ENCODE measurements around the gene AP3D1.
"Not testable (repeated sequence)": the region's sequence is repeated elsewhere in the genome, so short reads cannot be mapped to it uniquely, and the experiment has no call there.

The AP3D1 gene

DNA sequence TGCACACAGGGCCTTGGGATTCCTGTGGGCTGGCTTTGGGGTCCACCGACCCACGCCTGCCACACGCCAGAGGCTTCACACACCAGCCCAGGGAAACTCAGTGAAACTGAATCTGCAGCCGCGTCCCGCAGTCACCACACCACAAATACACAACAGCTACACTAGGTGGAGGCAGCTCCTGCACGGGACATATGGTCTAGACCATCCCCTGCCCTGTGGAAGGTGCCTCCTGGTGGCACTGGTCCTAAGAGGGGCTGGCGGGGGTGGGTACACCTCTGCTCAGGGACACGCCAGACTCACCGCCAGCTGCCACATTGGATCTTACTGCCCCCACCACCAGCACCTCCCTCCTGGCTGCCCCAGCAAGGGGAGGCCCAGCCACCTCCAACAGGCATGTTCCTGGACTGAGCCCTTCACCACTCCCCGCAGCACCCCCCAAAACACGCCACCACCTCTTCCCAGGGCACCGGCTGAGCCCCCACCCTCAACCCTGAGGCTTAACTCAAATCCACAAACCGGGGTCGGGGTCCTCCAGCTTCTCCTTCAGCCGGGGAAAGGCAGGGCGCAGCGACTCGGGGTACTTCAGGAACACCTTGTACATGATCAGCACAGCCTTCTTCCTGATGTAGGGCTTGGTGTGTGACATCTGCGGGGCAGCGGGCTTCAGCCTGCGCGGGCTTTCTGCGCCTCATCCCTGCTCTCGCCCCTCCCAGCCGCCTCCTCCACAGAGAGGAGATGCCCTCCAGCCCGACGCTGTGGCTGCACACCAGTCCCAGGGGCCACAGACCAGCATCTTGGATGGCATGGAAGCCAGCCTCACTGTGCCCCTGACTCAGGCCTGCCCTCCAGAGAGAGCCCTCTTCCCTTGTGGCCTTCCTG is 21.2 kb downstream of the AP3D1 start:
- peaks cover 2% of the 10 kb centered on the region for H3K36me3 Mint-ChIP-seq
- H3K4me3 Mint-ChIP-seq, result no peak overlapping the region
- no peaks in the 10 kb centered on the region for H3K4me1 Mint-ChIP-seq (ENCODE audit: low read depth)
- H3K27me3 Mint-ChIP-seq, result no peaks in the 10 kb centered on the region
- no peaks in the 10 kb centered on the region for H3K9me3 Mint-ChIP-seq (ENCODE audit: low read depth)
- no peak overlapping the region for H3K27ac Mint-ChIP-seq

DNA sequence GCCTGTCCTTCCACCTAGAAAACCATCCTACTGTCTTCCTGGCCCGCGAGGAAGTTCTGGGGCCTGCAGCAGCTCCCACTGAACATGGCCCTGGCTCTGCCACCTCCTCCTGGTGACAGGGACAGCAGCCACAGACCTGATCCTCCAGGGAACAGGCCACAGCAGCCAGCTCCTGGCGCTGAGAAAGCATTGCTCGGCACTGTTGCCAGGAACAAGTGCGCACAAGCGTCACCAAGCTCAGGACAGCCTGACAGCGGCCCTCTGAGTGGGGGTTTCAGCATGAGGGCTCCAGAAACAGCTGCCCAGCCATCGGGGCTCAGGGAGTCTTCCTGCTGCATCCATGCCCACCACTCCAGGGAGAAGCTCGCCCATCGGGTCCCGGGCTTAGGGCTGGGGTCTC is 21.9 kb downstream of the AP3D1 start:
- Mint-ChIP-seq H3K27me3 (no peaks in the 10 kb centered on the region), H3K27ac (no peak overlapping the region), H3K9me3 (ENCODE audit: low read depth) (no peaks in the 10 kb centered on the region), H3K4me1 (ENCODE audit: low read depth) (no peaks in the 10 kb centered on the region), H3K36me3 (peaks cover 2% of the 10 kb centered on the region), H3K4me3 (no peak overlapping the region)

DNA sequence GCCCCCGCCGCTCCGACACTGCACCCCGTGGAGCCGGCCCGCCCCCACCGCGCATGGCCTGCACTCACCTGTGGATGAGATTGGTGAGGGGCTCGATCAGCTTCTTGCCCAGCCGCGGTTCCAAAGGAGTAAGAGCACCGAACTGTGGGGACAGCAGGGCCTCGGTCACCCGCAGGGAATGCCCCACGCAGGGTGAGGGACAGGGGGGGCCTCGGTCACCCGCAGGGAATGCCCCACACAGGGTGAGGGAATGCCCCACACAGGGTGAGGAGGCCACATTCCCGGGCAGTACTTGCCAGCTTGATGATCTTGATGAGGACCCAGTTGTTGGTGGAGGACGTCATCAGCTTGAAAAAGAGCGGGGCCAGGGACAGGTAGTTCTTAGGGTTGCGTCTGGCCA is 22.3 kb downstream of the AP3D1 start:
- Mint-ChIP-seq H3K27ac (no peak overlapping the region), H3K9me3 (ENCODE audit: low read depth) (no peaks in the 10 kb centered on the region), H3K27me3 (no peaks in the 10 kb centered on the region), H3K4me1 (ENCODE audit: low read depth) (no peaks in the 10 kb centered on the region), H3K4me3 (no peak overlapping the region), H3K36me3 (peaks cover 2% of the 10 kb centered on the region)

DNA sequence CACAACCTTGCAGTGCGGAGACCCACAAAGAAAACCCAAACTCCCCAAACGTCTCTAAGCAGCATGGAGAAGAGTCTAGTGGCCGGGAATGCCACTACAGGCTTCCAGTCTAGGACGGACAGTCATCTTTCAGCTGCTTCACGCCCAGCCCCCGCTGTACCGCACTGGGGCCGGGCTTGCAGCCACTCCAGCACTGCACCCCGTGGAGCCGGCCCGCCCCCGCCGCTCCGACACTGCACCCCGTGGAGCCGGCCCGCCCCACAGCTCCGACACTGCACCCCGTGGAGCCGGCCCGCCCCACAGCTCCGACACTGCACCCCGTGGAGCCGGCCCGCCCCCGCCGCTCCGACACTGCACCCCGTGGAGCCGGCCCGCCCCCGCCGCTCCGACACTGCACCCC is 23.1 kb downstream of the AP3D1 start:
- H3K27me3 Mint-ChIP-seq; H3K9me3 Mint-ChIP-seq (ENCODE audit: low read depth); H3K36me3 Mint-ChIP-seq; H3K4me1 Mint-ChIP-seq (ENCODE audit: low read depth); H3K27ac Mint-ChIP-seq; H3K4me3 Mint-ChIP-seq: not testable (repeated sequence)

DNA sequence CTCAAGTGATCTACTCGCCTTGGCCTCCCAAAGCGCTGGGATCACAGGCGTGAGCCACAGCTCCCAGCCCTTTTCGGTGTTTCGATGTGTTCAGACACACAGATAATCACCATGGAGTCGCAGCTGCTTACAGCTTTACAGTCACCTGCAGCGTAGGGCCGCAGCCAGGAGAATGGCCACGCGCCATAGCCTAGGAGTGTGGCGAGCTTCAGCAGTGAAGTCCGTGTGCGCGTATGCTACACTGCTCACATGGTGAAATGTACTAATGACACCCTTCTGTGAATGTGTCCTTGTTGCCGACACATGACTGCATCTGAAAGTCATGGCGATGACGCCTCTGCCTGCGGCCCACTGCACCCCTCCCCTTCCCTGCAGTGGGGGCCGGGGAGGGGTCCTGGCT is 23.6 kb downstream of the AP3D1 start:
- no peak overlapping the region for H3K27ac Mint-ChIP-seq
- H3K36me3 Mint-ChIP-seq, result no peaks in the 10 kb centered on the region
- H3K27me3 Mint-ChIP-seq, result no peaks in the 10 kb centered on the region
- H3K9me3 Mint-ChIP-seq (ENCODE audit: low read depth), result no peaks in the 10 kb centered on the region
- no peaks in the 10 kb centered on the region for H3K4me1 Mint-ChIP-seq (ENCODE audit: low read depth)
- no peak overlapping the region for H3K4me3 Mint-ChIP-seq

DNA sequence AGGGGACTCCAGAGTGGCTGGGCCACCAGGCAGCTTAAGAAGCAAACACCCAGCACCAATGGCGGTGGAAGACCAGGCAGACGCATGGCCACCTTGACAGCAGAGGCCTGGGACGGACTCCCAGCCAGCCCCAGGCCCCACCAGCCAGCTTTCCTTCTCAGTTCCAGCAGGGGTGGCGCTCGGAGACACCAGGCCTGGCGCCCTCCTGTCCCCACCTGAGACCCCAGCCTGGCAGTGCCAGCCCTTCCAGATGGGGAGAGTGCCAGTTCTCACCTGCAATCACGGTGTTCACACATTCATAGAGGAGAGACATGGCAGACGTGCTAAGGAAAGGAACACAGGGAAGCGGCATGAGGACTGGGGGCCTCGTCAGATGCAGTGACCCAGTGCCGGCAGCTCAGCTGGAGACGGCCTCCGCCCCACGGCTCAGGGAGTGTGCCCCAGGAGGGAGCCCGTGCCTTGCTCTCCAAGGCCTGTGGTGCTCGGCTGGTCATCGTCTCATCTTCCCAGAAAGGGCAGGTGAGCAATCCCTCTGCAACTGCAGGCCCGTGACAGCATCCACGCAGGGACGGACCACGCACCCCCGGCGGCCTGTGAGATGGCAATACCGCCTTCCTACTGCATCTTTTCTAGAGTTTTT is 24.4 kb downstream of the AP3D1 start:
- Mint-ChIP-seq H3K4me3 (no peak overlapping the region), H3K27me3 (no peaks in the 10 kb centered on the region), H3K27ac (no peak overlapping the region), H3K4me1 (ENCODE audit: low read depth) (no peaks in the 10 kb centered on the region), H3K36me3 (no peaks in the 10 kb centered on the region), H3K9me3 (ENCODE audit: low read depth) (no peaks in the 10 kb centered on the region)

DNA sequence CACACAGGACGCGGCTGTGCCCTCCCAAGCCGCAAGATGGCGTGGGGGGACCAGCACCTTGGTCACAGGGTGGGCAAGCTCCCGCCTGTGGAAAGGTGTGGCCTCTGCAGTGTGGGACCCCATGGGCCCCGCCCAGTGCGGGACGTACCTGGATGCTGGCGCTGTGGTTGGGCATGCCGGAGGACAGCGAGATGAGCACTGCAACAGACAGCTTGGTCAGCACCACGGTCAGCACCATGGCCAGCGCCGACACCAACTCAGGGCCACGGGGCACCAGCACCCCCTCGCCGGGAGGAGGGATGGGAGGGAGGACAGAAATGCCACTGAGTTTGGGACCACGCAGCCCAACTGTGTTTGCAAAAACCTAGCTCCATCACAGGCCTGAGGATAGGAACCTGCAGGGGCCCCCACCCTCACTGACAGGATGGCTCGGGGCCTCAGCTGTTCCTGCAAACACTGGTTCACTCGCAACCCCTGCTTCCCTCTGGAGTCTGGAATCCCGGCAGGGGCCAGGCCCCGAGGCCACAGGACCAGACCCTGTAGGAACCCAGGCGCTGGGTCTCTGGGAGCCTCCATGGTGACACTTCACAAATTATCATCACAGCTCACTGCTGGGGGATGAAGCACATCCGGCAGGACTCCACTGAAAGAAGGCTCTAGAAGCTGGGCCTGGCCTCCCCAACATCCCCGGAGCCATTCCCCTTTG is 27.5 kb downstream of the AP3D1 start:
- no peak overlapping the region for H3K4me3 Mint-ChIP-seq
- no peaks in the 10 kb centered on the region for H3K9me3 Mint-ChIP-seq (ENCODE audit: low read depth)
- H3K4me1 Mint-ChIP-seq (ENCODE audit: low read depth), result no peaks in the 10 kb centered on the region
- H3K27me3 Mint-ChIP-seq, result no peaks in the 10 kb centered on the region
- H3K36me3 Mint-ChIP-seq, result no peaks in the 10 kb centered on the region
- no peak overlapping the region for H3K27ac Mint-ChIP-seq

DNA sequence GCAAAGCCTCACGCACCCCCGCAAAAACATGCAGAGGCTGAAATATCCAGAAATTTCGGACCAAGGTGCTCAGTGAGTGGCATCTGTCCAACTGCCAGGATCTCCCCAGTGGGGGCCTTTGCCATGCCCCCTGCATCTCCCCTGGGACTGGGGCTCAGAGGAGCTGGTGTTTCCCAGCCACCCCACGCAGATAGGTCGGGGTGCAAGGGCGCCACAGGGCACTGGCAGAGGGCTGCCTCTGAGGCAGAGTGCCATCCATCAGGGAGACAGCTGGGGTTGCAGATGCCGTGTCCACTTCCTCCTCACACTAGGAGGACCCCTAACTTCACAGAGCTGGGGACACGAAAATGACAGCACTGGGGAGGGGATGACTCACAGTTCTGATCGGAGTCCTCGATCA is 28.4 kb downstream of the AP3D1 start:
- Mint-ChIP-seq H3K27me3 (no peaks in the 10 kb centered on the region), H3K4me3 (no peak overlapping the region), H3K9me3 (ENCODE audit: low read depth) (no peaks in the 10 kb centered on the region), H3K36me3 (no peaks in the 10 kb centered on the region), H3K4me1 (ENCODE audit: low read depth) (no peaks in the 10 kb centered on the region), H3K27ac (no peak overlapping the region)

DNA sequence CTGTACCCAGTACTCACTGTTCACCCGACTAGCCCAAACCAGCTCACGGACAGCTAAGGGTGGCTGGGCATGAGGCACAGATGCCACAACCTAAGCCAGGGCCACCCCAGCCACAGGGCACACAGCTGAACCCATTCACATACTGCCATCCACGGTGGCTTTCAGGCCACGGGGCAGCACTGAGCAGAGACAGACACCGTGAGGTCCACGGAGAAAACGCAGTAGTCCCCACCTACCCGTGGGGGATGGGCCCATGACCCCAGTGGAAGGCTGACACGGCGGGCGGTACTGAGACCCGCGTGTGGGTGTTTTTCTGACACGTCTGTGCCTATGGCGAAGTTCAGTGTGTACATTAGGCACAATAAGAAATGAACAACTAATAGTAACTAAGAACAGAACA is 29.1 kb downstream of the AP3D1 start:
- H3K4me3 Mint-ChIP-seq, result no peak overlapping the region
- no peak overlapping the region for H3K27ac Mint-ChIP-seq
- no peaks in the 10 kb centered on the region for H3K36me3 Mint-ChIP-seq
- H3K27me3 Mint-ChIP-seq, result no peaks in the 10 kb centered on the region
- no peaks in the 10 kb centered on the region for H3K4me1 Mint-ChIP-seq (ENCODE audit: low read depth)
- H3K9me3 Mint-ChIP-seq (ENCODE audit: low read depth), result no peaks in the 10 kb centered on the region

DNA sequence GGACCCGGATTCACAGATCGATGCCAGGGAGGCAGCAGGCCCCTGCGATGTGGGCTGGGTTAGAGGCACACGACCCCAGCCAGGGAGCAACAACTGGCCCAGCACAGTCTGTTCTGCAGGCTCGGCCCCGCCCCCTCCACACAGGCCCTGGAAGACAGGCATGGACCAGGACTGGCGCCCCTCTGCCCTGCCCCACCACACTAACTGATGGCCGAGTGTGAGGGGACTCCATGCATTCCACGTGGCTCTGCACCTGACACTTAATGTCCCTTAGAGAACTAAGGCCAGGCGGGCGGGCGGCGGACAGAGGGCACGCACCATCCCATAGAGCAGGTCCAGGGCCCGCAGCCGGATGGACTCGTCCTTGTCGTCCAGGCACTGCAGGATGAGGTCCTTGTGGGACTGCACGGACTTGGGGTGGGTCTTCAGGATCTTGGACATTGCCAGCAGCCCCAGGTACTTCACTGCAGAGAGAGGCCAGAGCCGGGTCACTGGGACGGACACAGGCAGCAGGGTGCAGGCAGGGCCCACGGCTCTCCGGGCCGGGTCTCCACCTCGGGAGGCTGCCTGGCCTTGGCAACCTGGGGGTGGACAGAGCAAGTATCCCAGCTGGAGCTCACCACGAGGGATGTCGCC is 29.8 kb downstream of the AP3D1 start:
- H3K27ac Mint-ChIP-seq, result no peak overlapping the region
- H3K27me3 Mint-ChIP-seq, result no peaks in the 10 kb centered on the region
- H3K4me3 Mint-ChIP-seq, result no peak overlapping the region
- H3K4me1 Mint-ChIP-seq (ENCODE audit: low read depth), result no peaks in the 10 kb centered on the region
- no peaks in the 10 kb centered on the region for H3K36me3 Mint-ChIP-seq
- H3K9me3 Mint-ChIP-seq (ENCODE audit: low read depth), result no peaks in the 10 kb centered on the region

DNA sequence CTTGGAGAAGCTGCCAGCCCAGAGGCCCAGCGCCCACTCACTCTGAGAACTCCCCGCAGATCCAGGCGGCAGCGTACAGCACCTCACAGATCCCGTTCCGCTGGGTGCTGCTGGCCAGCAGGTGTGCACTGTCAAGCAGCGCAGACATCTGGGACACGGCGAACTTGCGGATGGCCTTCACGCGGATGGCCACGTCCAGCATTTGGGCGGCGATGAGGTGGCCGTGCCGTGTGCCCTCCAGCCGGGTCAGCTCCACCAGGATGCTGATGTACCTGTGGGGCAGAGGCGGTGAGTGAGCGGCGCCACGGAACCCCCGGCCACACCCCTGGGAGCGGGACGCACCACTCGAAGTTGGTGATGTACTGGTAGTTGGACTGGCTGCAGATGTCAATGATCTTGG is 30.5 kb downstream of the AP3D1 start:
- H3K4me3 Mint-ChIP-seq, result no peak overlapping the region
- H3K4me1 Mint-ChIP-seq (ENCODE audit: low read depth), result no peaks in the 10 kb centered on the region
- no peaks in the 10 kb centered on the region for H3K9me3 Mint-ChIP-seq (ENCODE audit: low read depth)
- H3K27me3 Mint-ChIP-seq, result no peaks in the 10 kb centered on the region
- H3K27ac Mint-ChIP-seq, result no peak overlapping the region
- no peaks in the 10 kb centered on the region for H3K36me3 Mint-ChIP-seq

DNA sequence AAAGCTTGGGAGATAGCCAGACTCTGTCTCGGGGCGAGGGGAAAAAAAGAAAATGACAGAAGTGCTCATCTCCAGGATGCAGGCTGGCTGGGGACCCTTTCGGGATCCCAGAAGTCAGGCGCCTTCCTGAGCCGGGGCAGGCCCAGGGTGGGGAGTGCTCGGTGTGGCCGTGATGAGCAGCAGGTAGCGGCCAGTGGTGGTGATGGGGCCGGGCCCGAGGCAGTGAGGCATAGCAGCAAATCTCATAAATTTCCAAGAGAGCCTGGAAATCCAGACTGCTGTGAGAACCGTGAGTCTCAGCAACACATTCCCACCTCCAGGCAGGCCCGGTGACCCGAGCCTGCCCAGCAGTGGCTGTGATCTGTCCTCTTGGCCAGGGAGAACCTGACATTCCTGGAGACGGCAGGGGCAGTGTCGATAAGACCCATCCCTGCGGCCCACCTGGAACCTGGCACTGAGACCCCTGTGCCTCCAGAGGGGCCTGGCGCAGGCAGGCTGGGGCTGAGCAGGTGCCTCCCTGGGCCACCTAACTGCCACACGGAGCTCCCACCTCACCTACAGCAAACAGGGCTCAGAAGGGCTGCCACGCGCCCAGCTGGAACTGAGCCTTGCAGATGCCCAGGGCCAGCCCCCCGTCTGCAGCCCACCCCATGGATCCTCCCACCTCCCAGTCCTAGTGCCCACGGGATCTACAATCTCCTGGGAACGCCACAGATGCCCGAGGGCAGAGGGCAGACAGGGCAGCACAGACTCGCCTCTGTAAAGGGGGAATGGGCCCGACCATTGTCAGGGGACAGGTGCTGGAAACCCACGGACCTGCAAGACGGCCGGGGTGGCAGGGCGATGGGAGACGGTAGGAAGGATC is 31.2 kb downstream of the AP3D1 start:
- Mint-ChIP-seq H3K27ac (no peak overlapping the region), H3K27me3 (no peaks in the 10 kb centered on the region), H3K4me1 (ENCODE audit: low read depth) (no peaks in the 10 kb centered on the region), H3K36me3 (no peaks in the 10 kb centered on the region), H3K9me3 (ENCODE audit: low read depth) (no peaks in the 10 kb centered on the region), H3K4me3 (no peak overlapping the region)

DNA sequence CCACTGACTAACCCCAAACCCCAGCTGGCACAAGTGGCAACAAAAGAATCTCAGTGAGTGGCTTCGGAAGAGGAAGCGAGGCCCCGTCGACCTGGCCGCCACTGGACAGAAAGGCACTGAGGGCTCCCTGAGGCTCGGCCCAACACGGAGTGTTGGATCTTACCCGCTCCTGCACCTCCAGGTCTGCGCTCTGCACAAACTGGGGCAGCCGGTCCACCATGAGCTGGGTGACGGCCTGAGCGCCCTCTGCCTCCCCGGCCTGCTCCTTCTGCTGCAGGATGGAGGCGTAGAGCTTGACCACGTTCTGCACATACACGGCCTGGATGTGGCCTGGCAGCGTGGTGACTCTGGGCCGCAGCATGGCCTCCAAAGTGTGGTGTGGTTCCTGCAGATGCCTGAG is 32.9 kb downstream of the AP3D1 start:
- Mint-ChIP-seq H3K4me3 (no peak overlapping the region), H3K9me3 (ENCODE audit: low read depth) (no peaks in the 10 kb centered on the region), H3K4me1 (ENCODE audit: low read depth) (no peaks in the 10 kb centered on the region), H3K27ac (no peak overlapping the region), H3K36me3 (no peaks in the 10 kb centered on the region), H3K27me3 (no peaks in the 10 kb centered on the region)

DNA sequence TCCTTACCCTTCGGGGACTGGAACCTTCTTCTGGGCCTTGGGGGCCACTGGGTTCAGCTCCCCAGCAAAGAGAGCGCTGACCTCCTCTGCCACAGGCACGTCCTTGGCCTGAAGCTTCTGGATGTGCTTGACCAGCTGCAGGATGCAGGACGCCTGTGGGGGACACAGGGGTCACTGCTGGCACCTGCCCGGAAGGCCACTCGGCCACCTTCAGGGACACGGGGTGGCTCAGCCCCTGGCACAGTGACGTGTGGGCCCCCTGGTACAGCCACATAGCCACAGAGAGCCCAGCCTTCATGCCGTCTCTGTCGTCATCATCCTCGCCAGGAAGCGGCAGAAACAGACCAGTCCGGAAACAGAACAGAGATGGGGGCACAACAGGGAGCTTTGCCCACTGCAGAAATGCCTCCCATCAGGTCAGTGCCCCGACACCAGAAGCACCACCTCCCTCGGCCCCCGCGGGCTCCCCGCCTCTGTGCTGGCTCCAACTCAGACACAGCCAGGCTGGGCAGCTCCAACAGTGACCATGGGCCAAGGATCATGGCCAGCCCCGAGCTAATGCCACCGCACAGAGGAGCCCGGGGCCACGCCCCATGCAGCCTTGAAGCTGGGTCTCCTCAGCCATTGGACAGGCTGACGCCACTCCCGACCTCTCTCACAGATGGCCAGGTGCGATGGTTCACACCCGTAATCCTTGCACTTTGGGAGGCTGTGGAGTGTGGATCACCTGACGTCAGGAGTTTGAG is 34.0 kb downstream of the AP3D1 start:
- H3K36me3 Mint-ChIP-seq, result no peaks in the 10 kb centered on the region

More for the DNA sequence above, 34.0 kb downstream of the AP3D1 start:
- no peaks in the 10 kb centered on the region for H3K9me3 Mint-ChIP-seq (ENCODE audit: low read depth)
- no peak overlapping the region for H3K4me3 Mint-ChIP-seq
- no peaks in the 10 kb centered on the region for H3K27me3 Mint-ChIP-seq
- H3K27ac Mint-ChIP-seq, result no peak overlapping the region
- H3K4me1 Mint-ChIP-seq (ENCODE audit: low read depth), result peaks cover 4% of the 10 kb centered on the region
